Cardiac septum (tissue), 1 donor: ENCODE measurements around the gene IL5. TPM values are rescaled to one million over a fixed set of nuclear protein-coding genes. Genes with fewer than 3 reads are reported as not detected.
"Not testable (repeated sequence)": the region's sequence is repeated elsewhere in the genome, so short reads cannot be mapped to it uniquely, and the experiment has no call there.

Experiments used
- DNase-seq: peaks from one replicate; pipeline ENCODE4 v3.0.0-alpha.2; 2020; ENCODE audit warnings: low spot score
- intact Hi-C: fragments of 100-400 bp; cut with DNase I; formaldehyde crosslinking; loops from one replicate; pipeline ENCODE4 v1.14.0; 2022
- total RNA-seq: library from RNA; stranded (reverse); fragmentation: NEBNext Ultra II Directional; extraction: Animal tissue kit (Norgen Biotek cat#: 25700); gene quantifications from one replicate; pipeline ENCODE4 v1.2.1, GENCODE V29; 2021
- donor health status: DM: no; HTN: no; CAD: no.

Gene IL5
- total RNA-seq, 1 donor from 2014 or later = not detected

DNA sequence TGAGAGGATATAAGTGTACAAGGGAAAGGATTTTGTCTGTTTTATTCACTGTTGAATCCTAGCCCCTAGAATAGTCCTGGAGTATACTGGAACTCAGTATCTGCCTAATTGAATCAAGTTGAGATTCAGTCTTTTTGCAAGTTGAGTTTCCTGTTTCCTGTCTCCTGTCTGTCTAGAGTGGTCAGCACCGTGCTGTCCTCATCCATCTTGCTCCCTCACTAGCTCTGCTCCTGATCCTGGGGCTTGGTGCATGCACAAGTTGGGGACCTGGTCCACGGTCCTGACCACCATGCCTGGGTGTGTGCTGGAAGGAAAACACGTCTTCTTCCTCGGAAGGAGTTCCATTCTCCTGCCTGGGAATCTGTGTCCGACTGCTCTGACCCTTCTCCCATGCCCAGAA, 3.2 kb downstream of the IL5 start:
- intact Hi-C loops = no loop called here
- DNase-seq = no peak

DNA sequence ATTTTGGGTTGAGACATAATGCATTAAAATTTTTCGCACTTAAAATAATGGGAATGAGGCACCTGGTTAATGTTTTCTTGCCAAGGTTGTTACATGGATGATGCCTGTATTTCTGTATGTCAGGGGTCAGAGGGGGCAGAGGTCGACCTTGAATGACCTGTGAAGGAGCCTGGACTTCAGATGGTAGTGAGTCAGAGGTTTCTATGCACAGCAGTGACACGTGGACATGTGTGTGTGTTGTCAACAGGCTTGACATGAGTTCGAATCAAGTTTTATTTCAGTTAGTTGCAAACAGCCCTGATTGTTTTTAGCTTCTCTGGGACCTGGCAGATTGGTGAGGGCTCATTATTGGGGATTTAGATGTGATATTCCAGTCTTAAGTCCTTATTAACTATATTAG, 3.6 kb downstream of the IL5 start:
- DNase-seq = no peak
- intact Hi-C loops = no loop called here

DNA sequence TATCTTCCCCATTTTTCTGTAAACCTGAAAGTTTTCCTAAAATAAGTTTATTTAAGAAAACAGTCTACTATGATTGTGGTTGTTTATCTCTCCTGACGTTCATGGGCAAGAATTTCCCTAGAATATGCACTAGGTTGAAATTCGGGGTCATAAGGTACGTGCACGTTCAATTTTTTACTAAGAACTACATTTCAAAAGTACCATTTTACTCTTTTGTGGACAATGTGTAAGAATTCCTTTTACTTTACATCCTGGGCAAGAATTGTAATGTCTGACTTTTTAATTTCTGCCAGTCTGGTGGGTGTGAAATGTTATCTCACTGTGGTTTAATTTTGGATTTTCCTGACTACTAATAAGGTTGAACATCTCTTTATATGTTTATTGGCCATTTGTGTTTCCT, 12.4 kb downstream of the IL5 start:
- DNase-seq = no peak
- intact Hi-C loops = no loop called here

DNA sequence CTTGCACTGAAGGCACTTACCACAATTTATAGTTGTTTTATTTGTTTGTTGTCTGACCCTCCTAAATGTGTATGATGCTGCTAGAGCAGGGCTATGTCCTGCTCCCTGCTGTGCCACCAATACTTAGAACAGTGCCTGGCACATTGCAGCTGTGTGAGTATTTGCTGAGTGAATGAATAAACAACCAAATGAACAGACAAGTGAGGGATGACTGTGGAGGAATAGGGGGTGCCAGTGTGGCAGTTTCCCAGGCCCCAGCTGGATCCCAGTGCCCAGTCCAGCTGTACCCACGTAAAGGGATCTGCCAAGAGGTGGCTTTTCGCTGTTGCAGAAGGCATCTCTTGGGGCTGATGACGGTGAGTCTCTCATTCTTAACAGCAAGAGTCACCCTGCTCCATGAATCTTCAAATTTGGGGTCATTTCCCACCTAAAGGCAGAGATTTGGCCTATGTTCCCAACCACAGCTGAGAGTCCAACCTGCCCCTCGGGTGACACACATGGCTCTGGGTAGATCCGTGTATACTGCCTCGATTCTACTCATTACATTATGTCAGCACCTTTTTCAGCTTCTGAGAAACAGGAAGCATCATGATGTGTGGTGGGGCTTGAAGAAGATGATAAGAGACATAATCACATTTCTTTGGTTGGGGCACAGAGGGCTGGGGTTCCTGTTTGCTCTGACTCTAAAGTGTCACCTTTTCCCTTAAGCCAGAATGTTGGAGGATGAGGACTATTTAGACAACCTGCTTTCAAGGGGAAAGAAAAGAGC, 14.3 kb downstream of the IL5 start:
- DNase-seq = no peak
- intact Hi-C loops = loop anchor here (5.0 kb wide), 1 partner anchor 293 kb away; no protein-coding TSS in a partner anchor

DNA sequence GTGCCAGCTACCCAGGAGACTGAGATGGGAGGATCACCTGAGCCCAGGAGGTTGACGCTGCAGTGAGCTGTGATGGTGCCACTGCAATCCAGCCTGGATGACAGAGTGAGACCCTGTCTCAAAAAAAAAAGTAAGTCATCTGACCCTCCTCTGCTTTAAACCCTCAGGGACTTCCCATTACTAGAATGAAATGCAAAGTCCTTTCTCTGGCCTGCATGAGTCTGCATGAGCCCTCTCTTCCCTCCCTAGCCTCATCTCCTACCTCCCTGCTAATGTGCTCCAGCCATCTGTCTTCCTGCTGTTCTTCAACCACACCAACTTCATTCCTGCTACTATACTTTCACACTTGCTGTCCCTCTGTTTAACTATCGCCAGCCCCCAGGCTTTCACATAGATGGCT, 15.3 kb downstream of the IL5 start:
- DNase-seq = no peak
- intact Hi-C loops = loop anchor here (5.0 kb wide), 1 partner anchor 294 kb away; no protein-coding TSS in a partner anchor

GRCh38 chr5:132526974-132527564, 16.3 kb downstream of the IL5 start:
- DNase-seq = no peak
- intact Hi-C loops = loop anchor here (5.0 kb wide), 1 partner anchor 295 kb away; no protein-coding TSS in a partner anchor

DNA sequence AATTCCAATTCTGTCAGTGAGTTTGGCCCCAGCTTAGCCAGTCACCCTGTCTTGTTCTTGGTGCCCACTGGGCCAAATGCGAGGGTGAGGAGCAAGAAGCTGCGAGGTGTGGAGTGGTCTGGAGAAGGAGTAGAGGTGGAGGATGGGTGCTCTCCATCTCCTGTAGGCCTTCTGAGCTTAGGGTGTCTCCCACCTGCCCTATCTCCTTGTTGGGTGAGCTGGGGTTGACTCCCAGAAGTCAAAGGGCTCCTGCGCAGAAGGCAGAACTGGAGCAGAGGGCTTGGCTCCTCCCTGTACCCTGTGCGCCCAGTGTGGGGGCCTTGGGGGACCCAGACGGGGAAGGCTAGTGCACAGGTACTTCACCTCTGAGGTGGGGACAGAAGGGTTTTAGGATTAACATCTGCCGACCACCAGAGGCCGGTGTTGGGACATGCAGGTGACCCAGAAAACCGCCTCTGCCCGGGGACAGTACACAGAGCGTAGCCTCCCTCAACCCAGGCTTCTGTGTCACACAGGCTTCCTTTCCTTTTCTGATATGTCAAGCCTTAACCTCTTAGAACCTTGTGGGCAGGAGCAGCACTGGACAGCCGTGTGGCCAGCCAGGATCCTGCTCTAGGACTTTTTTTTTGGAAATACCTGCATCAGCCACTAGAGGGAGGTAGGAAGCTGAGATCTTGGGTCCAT, 16.9 kb downstream of the IL5 start:
- intact Hi-C loops = loop anchor here (5.0 kb wide), 1 partner anchor 296 kb away; no protein-coding TSS in a partner anchor
- DNase-seq = no peak

DNA sequence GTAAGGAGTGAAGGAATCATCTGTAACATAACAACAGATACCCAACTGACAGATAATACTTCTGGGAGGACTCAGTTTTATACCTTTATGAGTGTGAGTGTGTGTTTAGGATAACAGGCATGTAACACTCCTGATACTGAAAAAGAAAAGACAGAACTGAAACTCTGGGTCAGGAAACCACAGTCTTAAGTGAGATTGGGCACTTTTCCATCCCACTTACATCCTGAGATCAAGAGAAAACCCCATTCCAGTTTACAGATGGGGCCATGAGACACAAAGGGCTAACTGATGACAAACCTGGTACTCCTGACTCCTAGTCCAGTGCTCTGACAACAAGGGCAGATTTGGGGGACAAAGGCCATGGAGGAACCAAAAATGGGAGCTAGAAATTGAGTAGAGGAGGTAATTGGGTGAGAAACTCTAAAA, 18.0 kb downstream of the IL5 start:
- no peak for DNase-seq
- intact Hi-C loops = loop anchor here (5.0 kb wide), 1 partner anchor 297 kb away; no protein-coding TSS in a partner anchor

GRCh38 chr5:132524877-132525276, 18.4 kb downstream of the IL5 start:
- intact Hi-C loops = loop anchor here (5.0 kb wide), 1 partner anchor 297 kb away; no protein-coding TSS in a partner anchor
- DNase-seq = not testable (repeated sequence)

DNA sequence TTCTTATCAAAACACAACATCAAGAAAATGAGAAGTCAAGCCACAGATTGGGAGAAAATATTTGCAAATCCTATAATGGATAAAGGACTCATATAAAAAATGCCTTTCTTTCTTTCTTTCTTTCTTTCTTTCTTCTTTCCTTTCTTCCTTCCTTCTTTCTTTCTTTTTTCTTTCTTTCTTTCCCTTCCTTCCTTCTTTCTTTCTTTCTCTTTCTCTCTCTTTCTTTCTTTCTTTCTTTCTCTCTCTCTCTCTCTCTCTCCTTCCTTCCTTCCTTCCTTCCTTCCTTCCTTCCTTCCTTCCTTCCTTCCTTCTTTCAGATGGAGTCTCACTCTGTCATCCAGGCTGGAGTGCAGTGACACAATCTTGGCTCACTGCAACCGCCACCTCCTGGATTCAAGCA, 21.3 kb downstream of the IL5 start:
- intact Hi-C loops, DNase-seq: not testable (repeated sequence)

GRCh38 chr5:132513618-132514336, 29.5 kb downstream of the IL5 start:
- DNase-seq, intact Hi-C loops: not testable (repeated sequence)

- intact Hi-C loops = no loop called here
- DNase-seq = no peak
These were observed 33.2 kb downstream of the IL5 start for GRCh38 chr5:132510076-132510475.

DNA sequence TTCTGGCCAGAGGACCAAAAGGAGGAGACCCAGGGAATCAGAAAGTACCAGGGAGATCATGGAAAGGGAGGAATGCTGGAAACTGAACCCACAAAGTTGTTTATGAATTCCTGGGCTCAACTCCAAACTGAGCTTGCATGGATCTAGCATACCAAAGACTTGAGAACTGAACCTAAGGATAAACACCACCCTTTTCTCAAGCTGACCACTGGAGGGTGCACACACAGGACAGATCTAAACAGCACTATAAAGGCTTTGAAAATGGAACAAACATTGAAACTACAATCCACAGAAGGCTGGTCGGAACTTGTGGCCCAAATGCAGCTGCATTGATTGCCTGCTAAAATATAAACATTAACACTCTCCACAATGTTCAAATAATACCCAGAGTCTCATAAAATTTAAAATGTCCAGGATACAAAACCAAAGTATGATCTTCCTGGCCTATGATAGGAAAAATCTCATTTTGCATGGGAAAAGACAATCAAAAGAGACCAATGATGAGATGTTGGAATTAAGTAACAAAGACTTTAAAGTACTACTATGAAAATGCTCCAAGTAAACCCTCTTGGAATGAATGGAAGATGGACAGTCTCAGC, 37.1 kb downstream of the IL5 start:
- intact Hi-C loops = no loop called here
- DNase-seq = no peak

DNA sequence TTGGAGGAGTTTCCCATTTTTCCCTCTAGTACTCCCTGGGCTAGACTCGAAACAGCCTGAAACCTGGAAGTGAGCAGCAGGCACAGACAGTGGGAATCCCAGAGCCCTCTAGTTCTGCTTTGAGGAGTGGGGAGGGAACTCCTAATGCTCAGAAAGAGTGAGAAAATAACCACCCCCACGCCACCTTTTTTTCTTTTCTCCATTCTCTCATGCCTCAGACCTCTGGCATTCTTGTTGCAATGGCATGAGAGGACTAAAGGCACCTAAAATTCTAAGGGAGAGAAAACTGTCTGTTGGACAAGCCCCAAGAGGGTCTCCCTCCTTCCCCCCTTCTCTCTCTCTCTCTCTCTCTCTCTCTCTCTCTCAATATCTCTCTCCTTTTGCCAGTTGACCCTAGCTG, 37.7 kb downstream of the IL5 start:
- intact Hi-C loops = no loop called here
- no peak for DNase-seq

GRCh38 chr5:132504746-132505145, 38.6 kb downstream of the IL5 start:
- intact Hi-C loops = loop anchor here (5.0 kb wide), 1 partner anchor 232 kb away; no protein-coding TSS in a partner anchor
- no peak for DNase-seq

DNA sequence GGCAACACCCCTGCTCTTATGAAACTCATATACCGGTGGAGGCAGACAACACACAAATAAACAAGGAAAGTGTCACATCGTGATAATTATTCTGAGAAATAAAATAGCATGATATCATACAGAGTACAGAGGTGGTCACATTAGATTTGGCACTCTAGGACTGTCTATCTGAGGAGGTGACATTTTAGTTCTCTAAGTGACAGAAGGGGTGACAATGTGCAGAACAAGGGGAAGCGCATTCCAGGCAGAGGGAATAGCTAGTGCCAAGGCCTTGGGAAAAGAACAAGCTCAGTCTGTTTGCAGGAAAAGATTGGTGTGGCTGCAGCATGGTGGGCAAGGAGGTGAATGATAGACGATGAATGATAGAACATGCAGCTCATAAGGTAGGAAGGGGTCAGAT, 40.1 kb downstream of the IL5 start:
- no peak for DNase-seq
- intact Hi-C loops = loop anchor here (5.0 kb wide), 1 partner anchor 231 kb away; no protein-coding TSS in a partner anchor

DNA sequence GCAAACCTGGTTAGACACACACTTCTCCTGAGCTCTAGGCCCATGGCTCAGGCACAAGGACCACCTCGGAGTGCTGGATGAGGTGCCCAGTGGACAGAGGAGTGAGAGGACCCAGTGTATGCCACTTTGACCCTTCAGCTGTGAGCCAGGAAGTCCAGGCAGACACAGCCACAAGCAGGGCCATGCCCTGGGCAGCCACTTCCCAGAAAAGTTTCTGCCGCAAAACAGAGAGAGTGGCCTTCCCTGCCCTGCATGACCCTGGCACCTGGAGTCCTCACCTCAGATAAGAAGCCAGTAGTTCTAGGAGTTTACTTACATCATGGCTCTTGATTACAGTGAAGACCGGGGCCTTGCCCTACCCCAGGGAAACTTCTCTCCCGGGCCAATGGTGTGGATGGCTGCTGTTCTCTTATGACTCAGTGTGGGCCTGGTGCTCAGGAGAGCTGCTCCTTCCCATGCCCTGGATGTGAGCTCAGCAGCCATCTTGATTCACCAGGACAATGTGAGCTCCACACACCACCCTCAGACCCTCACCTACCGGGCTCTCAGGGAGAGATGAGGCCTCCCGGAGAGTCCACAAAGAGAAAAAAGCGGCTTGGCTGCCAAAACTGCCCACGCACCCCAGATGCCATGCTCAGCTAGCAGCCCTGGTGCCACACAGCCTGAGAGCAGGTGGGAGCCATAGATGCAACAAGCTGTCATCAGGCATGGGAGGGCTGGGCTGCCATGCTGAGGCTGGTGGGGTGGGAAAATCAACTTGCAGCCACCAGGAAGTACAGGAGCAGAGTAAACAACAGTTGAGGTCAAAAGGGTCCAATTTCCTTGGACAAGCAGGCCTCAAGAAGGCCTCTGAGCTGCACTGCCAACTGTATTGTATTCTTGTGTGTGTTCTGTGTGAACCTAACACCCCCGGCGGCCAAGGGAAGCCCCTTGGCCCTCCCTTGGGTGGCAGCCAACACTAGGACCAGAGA, 41.1 kb downstream of the IL5 start:
- no peak for DNase-seq
- intact Hi-C loops = loop anchor here (1.0 to 5.0 kb wide), 3 partner anchors 55 to 230 kb away; partner anchors contain the start of gene RAD50

DNA sequence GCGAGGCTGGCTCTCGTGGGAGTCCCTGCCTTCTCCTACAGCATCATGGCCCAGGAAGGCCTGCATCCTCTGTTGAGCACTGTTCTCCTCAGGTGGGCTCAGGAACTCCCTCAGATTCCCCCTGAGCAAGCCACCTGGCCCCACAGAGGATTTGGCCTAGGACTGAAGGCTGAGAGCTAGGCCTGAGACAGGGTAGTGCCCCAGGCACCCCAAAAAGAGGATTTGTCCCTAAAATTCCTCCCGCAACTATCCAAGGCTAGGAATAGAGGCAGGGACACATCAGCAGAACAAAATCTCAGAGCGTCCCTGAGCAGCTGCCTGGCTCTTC, 41.7 kb downstream of the IL5 start:
- intact Hi-C loops = loop anchor here (1.0 to 5.0 kb wide), 3 partner anchors 55 to 229 kb away; partner anchors contain the start of gene RAD50
- DNase-seq = no peak
